Prostate gland (tissue), 2 donors: Measurements from ENCODE around the gene INO80E. TPM values are rescaled to one million over a fixed set of nuclear protein-coding genes. Genes with fewer than 3 reads are reported as not detected.

ENCODE experiments used
- DNase-seq: peaks from one replicate; pipeline ENCODE4 v3.0.0-alpha.2; 2019; ENCODE audit warnings: low spot score
- H3K27ac ChIP-seq, 2 donors: fragments of 200-600 bp; sonication (generic); 2 replicates each; pipeline ENCODE4 v1.5.1; 2017 to 2019
- H3K27me3 ChIP-seq: fragments of 200-600 bp; sonication (generic); replicated peaks from 2 replicates; pipeline ENCODE4 v1.5.1; 2019; ENCODE audit not compliant: insufficient read depth
- H3K36me3 ChIP-seq, 2 donors: fragments of 200-600 bp; sonication (generic); 1 replicate in 1 of 2; 2 replicates in 1 of 2; pipeline versions ENCODE4 v1.5.1 to v1.8.1; 2017 to 2019
- H3K4me1 ChIP-seq: fragments of 200-600 bp; sonication (generic); replicated peaks from 2 replicates; pipeline ENCODE4 v1.5.1; 2019
- H3K4me3 ChIP-seq, 2 donors: fragments of 200-600 bp; sonication (generic); 2 replicates each; pipeline ENCODE4 v1.5.1; 2017 to 2019
- H3K9me3 ChIP-seq: fragments of 200-600 bp; sonication (generic); 2 replicates; pipeline ENCODE4 v1.5.1; 2017
- CTCF ChIP-seq, 4 experiments: fragments of 200-600 bp in 2 of 4; fragments of 450-650 bp in 2 of 4; sonication (generic) in 2 of 4; IDR thresholded peaks; 1 replicate in 3 of 4; 2 replicates in 1 of 4; pipeline ENCODE4 v1.5.1; 2016 to 2019; ENCODE audit warnings: antibody characterized with exemption in 4 of 4, mild to moderate bottlenecking in 2 of 4, moderate library complexity in 2 of 4
- POLR2A ChIP-seq: fragments of 450-650 bp; IDR thresholded peaks from one replicate; pipeline ENCODE4 v1.6.1; 2016; ENCODE audit warnings: antibody characterized with exemption, mild to moderate bottlenecking
- POLR2AphosphoS5 ChIP-seq: sonication (generic); formaldehyde crosslinking; IDR thresholded peaks from one replicate; pipeline ENCODE4 v1.6.1; 2017; ENCODE audit warnings: antibody characterized with exemption
- WGBS: methylation state at CpG from one replicate; pipeline ENCODE4 v1.1.5; 2018; 5-methylcytosine and 5-hydroxymethylcytosine counted together
- intact Hi-C: fragments of 100-400 bp; cut with DNase I; formaldehyde crosslinking; loops from one replicate; pipeline ENCODE4 v1.14.2; 2022
- total RNA-seq, 2 donors: library from RNA; depleted of rRNA; stranded (reverse); fragments of >200 nt; gene quantifications; one replicate each; pipeline ENCODE4 v1.1.0, GENCODE V29; 2016

INO80E gene
- total RNA-seq, 2 donors from 2014 or later, result 51.8 to 113 TPM

DNA sequence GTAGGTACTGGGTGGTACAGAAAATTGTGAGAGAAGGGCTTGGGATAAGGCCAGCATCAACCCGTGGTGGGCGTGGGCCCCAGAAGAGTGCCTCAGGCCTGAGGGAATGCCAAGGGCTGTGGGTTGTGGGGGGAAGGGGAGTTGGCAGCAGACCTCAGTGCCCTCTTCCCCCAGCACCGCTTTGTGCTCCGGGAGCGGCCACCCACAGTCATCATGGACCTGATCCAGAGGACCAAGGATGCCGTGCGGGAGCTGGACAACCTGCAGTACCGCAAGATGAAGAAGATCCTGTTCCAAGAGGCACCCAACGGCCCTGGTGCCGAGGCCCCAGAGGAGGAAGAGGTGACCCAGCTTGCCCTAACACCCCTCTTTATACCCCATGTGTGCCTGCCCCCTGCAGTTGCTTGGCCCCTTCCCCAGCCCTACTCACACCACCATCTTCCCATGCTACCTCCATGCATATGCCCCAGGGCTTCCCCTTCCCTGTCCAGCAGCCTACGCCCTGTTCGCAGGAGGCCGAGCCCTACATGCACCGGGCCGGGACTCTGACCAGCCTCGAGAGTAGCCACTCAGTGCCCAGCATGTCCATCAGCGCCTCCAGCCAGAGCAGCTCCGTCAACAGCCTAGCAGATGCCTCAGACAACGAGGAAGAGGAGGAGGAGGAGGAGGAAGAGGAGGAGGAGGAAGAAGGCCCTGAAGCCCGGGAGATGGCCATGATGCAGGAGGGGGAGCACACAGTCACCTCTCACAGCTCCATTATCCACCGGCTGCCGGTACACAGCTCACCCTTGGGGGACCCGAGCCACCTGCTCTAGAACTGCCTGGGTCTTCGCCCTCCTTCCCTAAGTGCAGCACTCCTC is 13.3 kb upstream of the INO80E start:
- WGBS, result 86% methylated on average over 24 of the region's 24 CpGs
- intact Hi-C loops, result no loop called here
- no peak overlapping the region for H3K4me3 ChIP-seq
- H3K4me1 ChIP-seq, result no peaks in the 10 kb centered on the region
- H3K9me3 ChIP-seq, result no peaks in the 10 kb centered on the region
- no peak for TF ChIP-seq CTCF (IDR thresholded peaks at IDR 0.05)
- no peak for TF ChIP-seq POLR2AphosphoS5
- TF ChIP-seq POLR2A, result no peak
- H3K27ac ChIP-seq, result no peak overlapping the region
- H3K27me3 ChIP-seq, result no peaks in the 10 kb centered on the region
- peaks cover 46 to 68% of the 10 kb centered on the region in 2 donors for H3K36me3 ChIP-seq
- no peak for DNase-seq

GRCh38 chr16:29983420-29984136 is 12.5 kb upstream of the INO80E start:
- Histone ChIP-seq H3K4me3 (no peak overlapping the region), H3K36me3 (peaks cover 43 to 67% of the 10 kb centered on the region in 2 donors), H3K27ac (no peak overlapping the region), H3K27me3 (no peaks in the 10 kb centered on the region), H3K4me1 (no peaks in the 10 kb centered on the region), H3K9me3 (no peaks in the 10 kb centered on the region)
- TF ChIP-seq CTCF (IDR thresholded peaks at IDR 0.05) (no peak), POLR2A (no peak), POLR2AphosphoS5 (no peak)
- intact Hi-C loops, result no loop called here
- WGBS, result 82% methylated on average over 12 of the region's 12 CpGs
- DNase-seq, result no peak

DNA sequence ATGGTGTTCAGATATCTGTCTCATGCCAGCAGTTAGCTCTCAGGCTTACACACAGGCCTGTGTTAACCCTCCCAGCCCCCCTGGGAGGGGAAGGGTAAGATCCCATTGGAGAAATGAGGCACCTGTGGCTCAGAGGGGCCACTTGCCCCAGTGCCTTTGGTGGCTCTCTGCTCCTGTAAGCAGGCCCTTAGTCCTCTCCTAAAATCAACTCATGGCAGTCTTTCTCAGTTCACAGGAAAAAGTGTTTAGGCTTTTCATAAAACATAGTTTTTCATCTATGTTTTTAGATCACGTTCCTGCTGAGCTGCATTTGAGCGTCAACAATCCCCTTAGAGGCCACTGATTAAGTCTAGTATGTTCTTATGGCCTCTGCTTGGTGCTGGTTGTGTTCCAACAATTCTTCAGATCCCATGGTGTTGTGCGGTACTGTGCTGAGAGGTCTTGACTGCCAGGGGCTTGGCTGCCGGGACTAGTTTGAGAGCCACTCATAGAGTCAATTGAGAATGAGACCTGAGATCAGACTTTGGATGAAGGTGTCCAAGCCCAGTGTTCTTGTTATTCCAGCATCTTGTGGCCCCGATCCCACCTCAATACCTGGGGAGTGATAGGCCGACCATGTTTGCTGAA is 11.8 kb upstream of the INO80E start:
- H3K4me3 ChIP-seq, result no peak overlapping the region
- no peaks in the 10 kb centered on the region for H3K27me3 ChIP-seq
- no peaks in the 10 kb centered on the region for H3K9me3 ChIP-seq
- intact Hi-C loops, result no loop called here
- TF ChIP-seq POLR2A (no peak), POLR2AphosphoS5 (no peak), CTCF (IDR thresholded peaks at IDR 0.05) (no peak)
- no peak for DNase-seq
- WGBS, result 78% methylated on average over 6 of the region's 6 CpGs
- H3K36me3 ChIP-seq, result peaks cover 43 to 60% of the 10 kb centered on the region in 2 donors
- H3K27ac ChIP-seq, result no peak overlapping the region
- no peaks in the 10 kb centered on the region for H3K4me1 ChIP-seq

GRCh38 chr16:29984764-29985147 is 11.3 kb upstream of the INO80E start:
- intact Hi-C loops, result no loop called here
- Histone ChIP-seq H3K4me1 (no peaks in the 10 kb centered on the region), H3K36me3 (peaks cover 43 to 59% of the 10 kb centered on the region in 2 donors), H3K27me3 (no peaks in the 10 kb centered on the region), H3K4me3 (no peak overlapping the region), H3K27ac (no peak overlapping the region), H3K9me3 (no peaks in the 10 kb centered on the region)
- 91% methylated on average over 5 of the region's 5 CpGs for WGBS
- no peak for TF ChIP-seq POLR2A
- TF ChIP-seq CTCF (IDR thresholded peaks at IDR 0.05), result no peak
- TF ChIP-seq POLR2AphosphoS5, result no peak
- no peak for DNase-seq
